H1 (cell line): ENCODE data around the gene SLC25A28. TPM values are rescaled to one million over a fixed set of nuclear protein-coding genes. Genes with fewer than 3 reads are reported as not detected.
A peak's percentile ranks its signal among the peaks of the same experiment; 100 is the strongest.

ENCODE experiments used
- ASH2L ChIP-seq: fragments of 200-600, 300-600 bp; sonication (generic); IDR thresholded peaks from one replicate; pipeline ENCODE4 v1.7.1; 2017; ENCODE audit warnings: low read length
- RBBP5 ChIP-seq: IDR thresholded peaks from 2 replicates; pipeline ENCODE4 v1.7.1; 2012; ENCODE audit warnings: low read depth, mild to moderate bottlenecking, inconsistent platforms, low read length, moderate library complexity, borderline replicate concordance
- SIN3A ChIP-seq, 2 experiments: IDR thresholded peaks in 1 of 2; conservative IDR thresholded peaks in 1 of 2; 2 replicates each; pipeline ENCODE4 v1.6.1; 2011 to 2012; ENCODE audit warnings: low read length in 2 of 2, improper control_type of control experiment in 1 of 2, low read depth in 1 of 2, mild to moderate bottlenecking in 1 of 2
- TAF1 ChIP-seq: IDR thresholded peaks from 2 replicates; pipeline ENCODE4 v1.6.1; 2011; ENCODE audit warnings: mild to moderate bottlenecking, low read depth, low read length
- TCF12 ChIP-seq: IDR thresholded peaks from 2 replicates; pipeline ENCODE4 v1.6.1; 2011; ENCODE audit warnings: low read depth, mild to moderate bottlenecking, low read length
- polyA plus RNA-seq, 7 experiments: library from polyadenylated mRNA; depleted of rRNA in 3 of 7; stranded (reverse) in 5 of 7; unstranded in 2 of 7; fragments of >200 nt in 5 of 7; fragments of 200-250 nt in 2 of 7; gene quantifications; 1 replicate in 5 of 7; 2 replicates in 1 of 7; 4 replicates in 1 of 7; pipeline versions ENCODE4 v1.2.1 to v1.2.3, GENCODE V29; 2011 to 2013; ENCODE audit warnings: missing spikeins in 2 of 7, mixed read lengths in 2 of 7
- total RNA-seq: library from RNA; stranded (reverse); fragmentation: NEBNext Ultra II Directional; extraction: Animal tissue kit (Norgen Biotek cat#: 25700); gene quantifications from 2 replicates; pipeline ENCODE4 v1.2.1, GENCODE V29; 2021

Gene SLC25A28
- total and polyA plus RNA-seq, 2 of the 8 experiments (the other 6 are each of a cell fraction or from before 2014, with no cell fraction given) = 17.2 to 18.5 TPM

- TF ChIP-seq TAF1 (peak; percentile 61), ASH2L (peak; percentile 68), RBBP5 (0 out of 2 replicates have a peak, but pooled peaks have one; percentile 24), SIN3A (conservative IDR thresholded peaks at IDR 0.05 in 1 of 2, IDR thresholded peaks at IDR 0.05 in 1 of 2; ENCODE audit: low read depth in 1 of 2, low read length in 2 of 2) (peak in 1 of 2 experiments; percentile 4; a peak in 2 of 4 replicates), TCF12 (no peak)
These were observed 39.0 kb upstream of the SLC25A28 start, which contains the start of gene ENTPD7 (continued) for GRCh38 chr10:99659031-99659867.
